GM12864 (cell line): ENCODE measurements around the gene XRCC1.

Source experiments
- DNase-seq: peaks from one replicate; pipeline ENCODE4 v3.0.0-alpha.2; 2011; ENCODE audit warnings: low read depth
- H3K4me3 ChIP-seq: 2 replicates; pipeline ENCODE4 v1.5.1; 2011; ENCODE audit warnings: mild to moderate bottlenecking, low read depth, low read length, control low read depth
- TF ChIP-seq, protein P1 (sequence below): IDR thresholded peaks from 2 replicates; pipeline ENCODE4 v1.5.1; 2011; ENCODE audit warnings: low read depth, mild to moderate bottlenecking, moderate library complexity, low read length, control low read depth, inconsistent platforms; ENCODE audit errors: missing control alignments

Gene XRCC1

DNA sequence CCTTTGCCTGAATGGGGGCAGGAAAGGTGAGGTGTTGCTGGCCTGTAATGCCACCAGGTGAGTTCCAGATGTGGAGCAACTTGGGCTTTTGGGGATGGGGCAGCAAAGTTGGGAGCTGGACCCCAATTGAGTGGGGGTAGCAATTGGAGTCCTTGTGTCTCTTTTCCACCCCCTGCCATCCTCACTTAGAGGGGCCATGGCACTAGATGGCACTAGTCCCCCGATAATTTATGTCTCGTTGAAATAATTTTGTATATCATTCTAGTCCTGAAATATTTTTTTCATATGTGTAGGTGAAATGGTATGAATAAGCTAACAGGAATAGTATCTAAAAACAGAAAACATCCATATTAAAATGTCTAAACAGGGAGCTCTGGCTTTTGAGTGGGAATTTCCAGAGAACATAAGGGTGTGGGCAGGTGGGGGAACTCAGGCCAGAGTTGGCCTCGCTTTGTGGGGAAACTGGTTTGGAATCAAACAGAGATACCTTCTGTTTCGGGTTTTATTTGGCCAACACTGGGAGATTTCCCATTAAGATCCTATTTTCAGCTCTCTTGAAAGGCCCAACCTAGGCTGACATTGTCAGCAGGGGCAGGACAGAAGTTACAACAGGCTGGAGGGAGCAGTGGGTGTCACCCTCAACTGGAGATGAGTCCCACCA lies 24.4 kb upstream of the XRCC1 start:
- no peak for DNase-seq
- H3K4me3 ChIP-seq = no peak overlapping the region
- TF ChIP-seq, protein P1, sequence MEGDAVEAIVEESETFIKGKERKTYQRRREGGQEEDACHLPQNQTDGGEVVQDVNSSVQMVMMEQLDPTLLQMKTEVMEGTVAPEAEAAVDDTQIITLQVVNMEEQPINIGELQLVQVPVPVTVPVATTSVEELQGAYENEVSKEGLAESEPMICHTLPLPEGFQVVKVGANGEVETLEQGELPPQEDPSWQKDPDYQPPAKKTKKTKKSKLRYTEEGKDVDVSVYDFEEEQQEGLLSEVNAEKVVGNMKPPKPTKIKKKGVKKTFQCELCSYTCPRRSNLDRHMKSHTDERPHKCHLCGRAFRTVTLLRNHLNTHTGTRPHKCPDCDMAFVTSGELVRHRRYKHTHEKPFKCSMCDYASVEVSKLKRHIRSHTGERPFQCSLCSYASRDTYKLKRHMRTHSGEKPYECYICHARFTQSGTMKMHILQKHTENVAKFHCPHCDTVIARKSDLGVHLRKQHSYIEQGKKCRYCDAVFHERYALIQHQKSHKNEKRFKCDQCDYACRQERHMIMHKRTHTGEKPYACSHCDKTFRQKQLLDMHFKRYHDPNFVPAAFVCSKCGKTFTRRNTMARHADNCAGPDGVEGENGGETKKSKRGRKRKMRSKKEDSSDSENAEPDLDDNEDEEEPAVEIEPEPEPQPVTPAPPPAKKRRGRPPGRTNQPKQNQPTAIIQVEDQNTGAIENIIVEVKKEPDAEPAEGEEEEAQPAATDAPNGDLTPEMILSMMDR = no peak

DNA sequence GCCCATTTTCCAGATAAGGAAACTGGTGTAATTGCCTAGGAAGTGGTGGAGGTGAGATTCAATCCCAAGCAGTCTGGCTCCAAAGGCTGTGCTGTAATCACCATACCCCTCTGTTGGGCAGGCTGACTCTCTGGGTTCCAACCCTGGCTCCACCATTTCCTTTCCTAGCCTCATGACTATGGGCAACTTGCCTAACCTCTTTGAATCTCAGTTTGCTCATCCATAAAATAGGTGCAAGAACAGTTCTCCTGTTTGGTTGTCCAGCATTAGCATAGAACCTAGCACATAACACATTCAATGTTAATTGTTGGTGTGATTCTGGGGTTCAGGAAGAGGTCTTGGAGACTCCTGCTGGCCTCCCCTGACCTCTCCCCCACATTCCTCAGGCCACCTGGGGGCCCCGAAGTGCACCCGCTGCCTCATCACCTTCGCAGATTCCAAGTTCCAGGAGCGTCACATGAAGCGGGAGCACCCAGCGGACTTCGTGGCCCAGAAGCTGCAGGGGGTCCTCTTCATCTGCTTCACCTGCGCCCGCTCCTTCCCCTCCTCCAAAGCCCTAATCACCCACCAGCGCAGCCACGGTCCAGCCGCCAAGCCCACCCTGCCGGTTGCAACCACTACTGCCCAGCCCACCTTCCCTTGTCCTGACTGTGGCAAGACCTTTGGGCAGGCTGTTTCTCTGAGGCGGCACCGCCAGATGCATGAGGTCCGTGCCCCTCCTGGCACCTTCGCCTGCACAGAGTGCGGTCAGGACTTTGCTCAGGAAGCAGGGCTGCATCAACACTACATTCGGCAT lies 23.3 kb upstream of the XRCC1 start:
- H3K4me3 ChIP-seq = no peak overlapping the region
- DNase-seq = no peak
- TF ChIP-seq, protein P1 = no peak

DNA sequence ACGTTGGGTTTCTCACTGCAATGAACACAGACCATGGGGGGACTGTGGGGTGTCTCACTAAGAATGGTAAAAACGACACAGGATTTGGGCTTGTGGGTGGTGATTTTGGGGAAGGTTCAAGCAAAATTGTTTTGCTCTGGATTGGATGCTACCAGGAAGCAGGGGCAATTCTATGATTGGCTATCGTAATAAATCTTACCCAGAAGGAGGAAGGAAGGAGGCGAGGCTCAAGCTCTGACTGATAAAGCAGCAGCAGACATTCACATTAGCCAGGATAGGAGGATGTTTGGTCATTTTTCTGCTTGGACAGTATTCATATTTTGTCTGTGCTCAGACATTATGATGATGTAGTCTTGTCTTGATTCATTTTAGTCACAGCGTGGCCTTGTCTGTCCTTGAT lies 22.5 kb upstream of the XRCC1 start:
- no peak for DNase-seq
- TF ChIP-seq, protein P1 = no peak
- H3K4me3 ChIP-seq = peak overlapping the region; percentile 73

DNA sequence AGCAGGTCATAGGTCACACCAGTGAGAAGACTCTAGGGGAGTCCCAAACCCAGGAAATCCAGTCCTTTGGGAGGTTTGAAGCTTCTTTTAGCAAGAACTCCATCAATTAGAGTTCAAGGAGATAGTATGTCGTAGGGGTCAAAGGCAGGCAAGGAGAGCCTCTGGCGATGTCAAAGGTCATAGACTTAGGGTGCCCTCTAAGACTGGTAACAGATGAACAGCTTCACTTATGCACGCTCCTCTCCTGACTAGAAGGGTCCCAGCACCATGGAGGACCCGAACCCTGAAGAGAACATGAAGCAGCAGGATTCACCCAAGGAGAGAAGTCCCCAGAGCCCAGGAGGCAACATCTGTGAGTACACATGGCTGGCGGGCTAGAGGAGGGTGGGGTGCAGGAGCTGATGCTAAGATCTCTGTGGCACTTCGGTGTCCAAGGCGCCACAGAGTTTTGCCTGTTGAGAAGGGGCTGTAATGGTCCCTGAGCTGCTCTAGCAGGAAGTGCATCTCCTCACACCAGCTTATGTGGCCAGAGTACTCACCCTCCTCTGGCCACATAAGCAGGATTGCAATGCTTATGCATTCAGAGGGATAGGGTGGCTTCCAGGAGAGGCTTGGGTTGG lies 21.6 kb upstream of the XRCC1 start:
- no peak for DNase-seq

DNA sequence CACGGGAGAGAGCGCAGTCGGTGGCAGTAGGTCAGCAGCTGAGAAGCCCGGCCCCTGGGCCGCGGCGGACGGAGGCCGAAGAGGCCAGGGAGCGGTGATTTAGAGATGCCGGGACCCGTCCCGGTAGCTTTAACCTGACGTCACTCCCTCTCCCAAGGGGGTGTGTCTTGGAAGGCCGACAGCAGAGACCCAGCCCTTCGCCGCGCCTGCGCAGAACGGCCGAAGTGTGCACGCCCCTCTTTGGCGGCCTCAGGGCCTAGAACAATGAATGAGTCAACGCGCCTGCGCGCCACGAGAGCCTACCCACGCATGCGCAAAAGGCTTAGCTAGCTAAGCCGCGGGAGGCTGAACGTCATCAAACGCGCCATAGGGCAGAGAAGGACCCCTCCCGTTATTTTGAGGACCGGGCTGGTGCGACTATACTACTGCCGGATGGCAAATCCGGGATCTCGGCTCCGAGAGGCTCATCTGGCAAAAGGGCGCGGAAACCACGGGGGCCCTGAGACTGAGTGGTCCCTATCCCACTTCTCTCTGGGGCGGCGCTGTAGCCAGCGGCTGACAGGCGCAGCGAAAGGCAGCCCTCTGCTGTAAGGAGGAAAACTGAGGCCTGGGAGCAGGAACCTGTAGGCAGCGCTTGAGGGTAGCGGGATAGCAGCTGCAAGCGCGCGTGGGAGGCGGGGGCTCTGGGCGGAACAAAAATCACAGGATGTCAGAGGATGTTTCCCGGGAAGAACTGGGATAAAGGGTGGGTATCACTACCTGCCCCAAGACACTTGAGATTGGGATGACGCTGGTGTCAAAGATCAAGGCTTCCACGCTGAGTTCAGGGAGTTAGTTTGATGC lies 20.9 kb upstream of the XRCC1 start, which contains the start of the genes IRGQ and ZNF576:
IRGQ (minus strand) TSS at position 136 of the 843 bp plus-strand sequence. CDS start 796 bp downstream, outside the sequence.
ZNF576 (plus strand) TSS at position 597 of the 843 bp plus-strand sequence. CDS start 514 bp downstream, outside the sequence.
- peak; percentile 97 for DNase-seq
- peak within 1 kb of the TSS; percentile 78 for H3K4me3 ChIP-seq
- TF ChIP-seq, protein P1 = no peak

More for the DNA sequence above, 21.6 kb upstream of the XRCC1 start:
- TF ChIP-seq, protein P1 = no peak
- peak overlapping the region; percentile 73 for H3K4me3 ChIP-seq

DNA sequence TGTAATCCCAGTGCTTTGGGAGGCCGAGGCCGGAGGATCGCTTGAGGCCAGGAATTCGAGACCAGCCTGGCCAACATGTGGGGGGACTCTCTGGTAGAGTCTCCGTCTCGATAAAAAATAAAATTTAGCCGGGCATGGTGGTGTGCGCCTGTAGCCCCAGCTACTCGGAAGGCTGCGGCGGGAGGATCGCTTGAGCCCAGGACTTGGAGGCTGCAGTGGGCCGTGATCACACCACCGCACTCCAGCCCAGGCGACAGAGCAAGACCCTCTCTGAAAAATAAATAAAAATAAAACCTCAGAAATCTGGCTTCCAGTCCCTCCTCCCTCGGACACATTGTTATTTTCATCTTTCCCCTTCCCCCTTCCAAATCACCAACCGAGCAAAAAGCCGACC lies 20.3 kb upstream of the XRCC1 start:
- H3K4me3 ChIP-seq = peak overlapping the region; percentile 78
- TF ChIP-seq, protein P1 = no peak
- DNase-seq = no peak
